Measurements from ENCODE around the gene PARD6G. TPM values are rescaled to one million over a fixed set of nuclear protein-coding genes. Genes with fewer than 3 reads are reported as not detected.

PARD6G gene
- total and polyA plus RNA-seq, 2 of the 8 experiments (the other 6 are each of a cell fraction or from before 2014, with no cell fraction given), result 11.3 to 17.9 TPM

- peaks cover 9 to 96% of the 10 kb centered on the region in 2 experiments for H3K79me2 ChIP-seq (ENCODE audit: control insufficient read depth in 1 of 2, insufficient read depth in 2 of 2, low read length in 2 of 2)
- H2BK120ac ChIP-seq (replicated peaks; ENCODE audit: low read depth, low read length), result no peak overlapping the region
- no peak overlapping the region for H4K5ac ChIP-seq (ENCODE audit: insufficient read length, low read depth, low read length)
- H2AFZ ChIP-seq (ENCODE audit: low read length), result no peak overlapping the region
- no peak overlapping the region for H3K56ac ChIP-seq (replicated peaks; ENCODE audit: insufficient read length, low read depth, low read length)
- H2BK15ac ChIP-seq (ENCODE audit: low read length), result no peak overlapping the region
- no peak overlapping the region for H4K91ac ChIP-seq (replicated peaks; ENCODE audit: insufficient read length, low read length)
- no peaks in the 10 kb centered on the region for H3K27me3 ChIP-seq (replicated peaks in 1 of 4; ENCODE audit: control insufficient read depth in 3 of 4, extremely low read depth in 1 of 4, insufficient read depth in 3 of 4, low read length in 3 of 4)
- FAIRE-seq (no peak), DNase-seq (ENCODE audit: low read depth in 1 of 2, low spot score in 2 of 2) (no peak)
- H3K4me3 ChIP-seq (ENCODE audit: extremely low read depth in 1 of 4, insufficient read depth in 2 of 4, low read depth in 3 of 4, low read length in 4 of 4), result no peak overlapping the region
- peaks cover 2 to 42% (median 11%) of the 10 kb centered on the region in 4 experiments; a peak in 7 of 8 replicates for H3K36me3 ChIP-seq (ENCODE audit: control insufficient read depth in 2 of 4, insufficient read depth in 4 of 4, low read length in 3 of 4)
- no peak overlapping the region for H2BK20ac ChIP-seq (ENCODE audit: low read length)
- 90% methylated on average over 1 of the region's 1 CpG; no CpG with 5 or more reads in 1 of the 2 experiments for WGBS, 2 experiments (ENCODE audit: extremely low coverage in 1 of 2, insufficient coverage in 1 of 2, insufficient read length in 1 of 2, insufficient replicate concordance in 2 of 2, low coverage in 1 of 2, low lambda C conversion rate in 2 of 2, missing lambda C conversion rate in 1 of 2)
- H3K4ac ChIP-seq (replicated peaks; ENCODE audit: insufficient read length, low read depth, low read length), result no peak overlapping the region
- H3K4me1 ChIP-seq (replicated peaks in 1 of 4; ENCODE audit: control insufficient read depth in 3 of 4, insufficient read depth in 4 of 4, low read length in 3 of 4), result peaks cover 0 to 11% (median 7%) of the 10 kb centered on the region in 4 experiments; a peak in 5 of 7 replicates
- no peak overlapping the region for H3K9ac ChIP-seq (replicated peaks in 1 of 4; ENCODE audit: extremely low read depth in 1 of 4, low read depth in 3 of 4, low read length in 3 of 4)
- H3K4me2 ChIP-seq (ENCODE audit: insufficient read depth in 1 of 2, low read depth in 2 of 2, low read length in 2 of 2), result no peak overlapping the region
- no peaks in the 10 kb centered on the region for H3K9me3 ChIP-seq (ENCODE audit: insufficient read depth in 2 of 2, low read depth in 1 of 2, low read length in 1 of 2)
- H3K18ac ChIP-seq (ENCODE audit: extremely low read depth, low read length), result no peak overlapping the region
- H2AK5ac ChIP-seq (ENCODE audit: low read depth, low read length), result no peak overlapping the region
- no peak overlapping the region for H3K14ac ChIP-seq (ENCODE audit: insufficient read length)
- H4K20me1 ChIP-seq (replicated peaks in 1 of 2; ENCODE audit: control insufficient read depth in 1 of 2, insufficient read depth in 2 of 2, low read length in 2 of 2), result peaks cover 2 to 11% of the 10 kb centered on the region in 2 experiments
- no peak overlapping the region for H3K23ac ChIP-seq (ENCODE audit: insufficient read length)
- POLR2A ChIA-PET (ENCODE audit: partially characterized antibody), result interaction anchor here (0.9 to 3.0 kb wide), 3 partner anchors 9 to 39 kb away, joined by 3 to 10 read pairs (median 4); no protein-coding TSS in a partner anchor
- peaks cover 7% of the 10 kb centered on the region for H3K79me1 ChIP-seq (ENCODE audit: low read depth, low read length)
- H4K8ac ChIP-seq (ENCODE audit: extremely low read depth, insufficient read depth, low read length), result no peak overlapping the region
- CTCF ChIA-PET (ENCODE audit: partially characterized antibody), result no interaction called here
- H2BK5ac ChIP-seq (ENCODE audit: low read depth, low read length), result no peak overlapping the region
- H3K27ac ChIP-seq (ENCODE audit: low read depth, low read length), result no peak overlapping the region
- H3K23me2 ChIP-seq (ENCODE audit: low read depth, low read length), result no peaks in the 10 kb centered on the region; the same call in 1 of the 2 replicates
- H2BK12ac ChIP-seq (ENCODE audit: low read depth, low read length), result no peak overlapping the region
- no peak for TF ChIP-seq SIRT6 (IDR thresholded peaks at IDR 0.05; ENCODE audit: low read length)
- TF ChIP-seq KDM5A (IDR thresholded peaks at IDR 0.05; ENCODE audit: low read length), result no peak
- no peak for TF ChIP-seq ATF2 (IDR thresholded peaks at IDR 0.05; ENCODE audit: low read length)
- no peak for TF ChIP-seq POU5F1 (IDR thresholded peaks at IDR 0.05; ENCODE audit: low read depth, low read length)
- no peak for TF ChIP-seq GABPA (IDR thresholded peaks at IDR 0.05; ENCODE audit: borderline replicate concordance, insufficient read depth, low read length)
- TF ChIP-seq SIN3A (conservative IDR thresholded peaks at IDR 0.05 in 1 of 2, IDR thresholded peaks at IDR 0.05 in 1 of 2; ENCODE audit: low read depth in 1 of 2, low read length in 2 of 2), result no peak
- TF ChIP-seq RAD21 (IDR thresholded peaks at IDR 0.05 in 1 of 2, conservative IDR thresholded peaks at IDR 0.05 in 1 of 2; ENCODE audit: low read depth in 2 of 2, low read length in 2 of 2), result no peak
- TF ChIP-seq BACH1 (IDR thresholded peaks at IDR 0.05; ENCODE audit: low read length), result no peak
- no peak for TF ChIP-seq SUZ12 (IDR thresholded peaks at IDR 0.05; ENCODE audit: low read length)
- no peak for TF ChIP-seq SAP30 (IDR thresholded peaks at IDR 0.05; ENCODE audit: insufficient read depth, insufficient replicate concordance, low read length)
- no peak for TF ChIP-seq PHF8 (conservative IDR thresholded peaks at IDR 0.05; ENCODE audit: low read depth, low read length)
- no peak for TF ChIP-seq POLR2A (IDR thresholded peaks at IDR 0.05; ENCODE audit: control extremely low read depth in 1 of 2, low read depth in 2 of 2, low read length in 2 of 2)
These were observed 126.4 kb downstream of the PARD6G start for GRCh38 chr18:80120932-80121331.

Data from H1 (cell line).